Measurements from ENCODE around the gene GLYATL1. TPM values are rescaled to one million over a fixed set of nuclear protein-coding genes. Genes with fewer than 3 reads are reported as not detected.
A peak's percentile ranks its signal among the peaks of the same experiment; 100 is the strongest.

The GLYATL1 gene
- total RNA-seq (2012; rRNA removed): 0.66 and 0.76 TPM in 2 replicates

- no peaks in the 10 kb centered on the region for H3K4me1 ChIP-seq (ENCODE audit: control insufficient read depth, insufficient read depth, low read length)
- H3K36me3 ChIP-seq (ENCODE audit: insufficient read depth, low read length): no peaks in the 10 kb centered on the region
- H3K9me3 ChIP-seq (replicated peaks; ENCODE audit: low read length): no peaks in the 10 kb centered on the region
- peaks cover 5% of the 10 kb centered on the region for H3K27me3 ChIP-seq (ENCODE audit: control insufficient read depth, insufficient read depth, low read length)
- H3K4me3 ChIP-seq (ENCODE audit: low read length): no peak within 1 kb of the TSS
- no peak within 1 kb of the TSS for H3K9ac ChIP-seq (ENCODE audit: low read depth, low read length)
- H3K4me2 ChIP-seq (ENCODE audit: low read length): no peak within 1 kb of the TSS
These were observed at the start of gene GLYATL1 for GRCh38 chr11:58939277-58939676. GLYATL1 (plus strand) TSS chr11:58939488; CDS start chr11:58947088, 7,600 bp downstream.

- Histone ChIP-seq H3K36me3 (ENCODE audit: insufficient read depth, low read length) (no peaks in the 10 kb centered on the region), H3K9me3 (replicated peaks; ENCODE audit: low read length) (no peaks in the 10 kb centered on the region), H3K9ac (ENCODE audit: low read depth, low read length) (no peak overlapping the region), H3K27me3 (ENCODE audit: control insufficient read depth, insufficient read depth, low read length) (no peaks in the 10 kb centered on the region), H3K4me3 (ENCODE audit: low read length) (no peak overlapping the region), H3K4me1 (ENCODE audit: control insufficient read depth, insufficient read depth, low read length) (no peaks in the 10 kb centered on the region), H3K4me2 (ENCODE audit: low read length) (no peak overlapping the region)
These were observed 45.4 kb upstream of the GLYATL1 start for GRCh38 chr11:58893899-58894298.

- no peak overlapping the region for H3K4me3 ChIP-seq (ENCODE audit: low read length)
- no peaks in the 10 kb centered on the region for H3K27me3 ChIP-seq (ENCODE audit: control insufficient read depth, insufficient read depth, low read length)
- H3K36me3 ChIP-seq (ENCODE audit: insufficient read depth, low read length): no peaks in the 10 kb centered on the region
- H3K9me3 ChIP-seq (replicated peaks; ENCODE audit: low read length): no peaks in the 10 kb centered on the region
- H3K9ac ChIP-seq (ENCODE audit: low read depth, low read length): no peak overlapping the region
- H3K4me2 ChIP-seq (ENCODE audit: low read length): no peak overlapping the region
- H3K4me1 ChIP-seq (ENCODE audit: control insufficient read depth, insufficient read depth, low read length): no peaks in the 10 kb centered on the region
These were observed 41.2 kb upstream of the GLYATL1 start for GRCh38 chr11:58898106-58898505.

- Histone ChIP-seq H3K4me2 (ENCODE audit: low read length) (no peak overlapping the region), H3K4me3 (ENCODE audit: low read length) (no peak overlapping the region), H3K36me3 (ENCODE audit: insufficient read depth, low read length) (no peaks in the 10 kb centered on the region), H3K9me3 (replicated peaks; ENCODE audit: low read length) (no peaks in the 10 kb centered on the region), H3K27me3 (ENCODE audit: control insufficient read depth, insufficient read depth, low read length) (no peaks in the 10 kb centered on the region), H3K9ac (ENCODE audit: low read depth, low read length) (no peak overlapping the region), H3K4me1 (ENCODE audit: control insufficient read depth, insufficient read depth, low read length) (peaks cover 16% of the 10 kb centered on the region)
These were observed 38.5 kb upstream of the GLYATL1 start for GRCh38 chr11:58900479-58901420.

- H3K27me3 ChIP-seq (ENCODE audit: control insufficient read depth, insufficient read depth, low read length): no peaks in the 10 kb centered on the region
- H3K36me3 ChIP-seq (ENCODE audit: insufficient read depth, low read length): no peaks in the 10 kb centered on the region
- H3K9me3 ChIP-seq (replicated peaks; ENCODE audit: low read length): no peaks in the 10 kb centered on the region
- H3K4me3 ChIP-seq (ENCODE audit: low read length): no peak overlapping the region
- peaks cover 16% of the 10 kb centered on the region for H3K4me1 ChIP-seq (ENCODE audit: control insufficient read depth, insufficient read depth, low read length)
- H3K9ac ChIP-seq (ENCODE audit: low read depth, low read length): no peak overlapping the region
- H3K4me2 ChIP-seq (ENCODE audit: low read length): no peak overlapping the region
These were observed 36.4 kb upstream of the GLYATL1 start for GRCh38 chr11:58902881-58903280.

- H3K4me2 ChIP-seq (ENCODE audit: low read length): peak overlapping the region; percentile 81
- no peaks in the 10 kb centered on the region for H3K27me3 ChIP-seq (ENCODE audit: control insufficient read depth, insufficient read depth, low read length)
- H3K4me3 ChIP-seq (ENCODE audit: low read length): peak overlapping the region; percentile 88
- H3K36me3 ChIP-seq (ENCODE audit: insufficient read depth, low read length): no peaks in the 10 kb centered on the region
- peak overlapping the region; percentile 73 for H3K9ac ChIP-seq (ENCODE audit: low read depth, low read length)
- H3K4me1 ChIP-seq (ENCODE audit: control insufficient read depth, insufficient read depth, low read length): peaks cover 16% of the 10 kb centered on the region
- H3K9me3 ChIP-seq (replicated peaks; ENCODE audit: low read length): no peaks in the 10 kb centered on the region
These were observed 34.1 kb upstream of the GLYATL1 start for GRCh38 chr11:58905011-58905720.

- peak overlapping the region; percentile 81 for H3K4me2 ChIP-seq (ENCODE audit: low read length)
These were observed 33.4 kb upstream of the GLYATL1 start for GRCh38 chr11:58905721-58906547.

GRCh38 chr11:58907780-58908179 is 31.5 kb upstream of the GLYATL1 start:
- Histone ChIP-seq H3K9ac (ENCODE audit: low read depth, low read length) (no peak overlapping the region), H3K9me3 (replicated peaks; ENCODE audit: low read length) (no peaks in the 10 kb centered on the region), H3K4me2 (ENCODE audit: low read length) (no peak overlapping the region), H3K4me3 (ENCODE audit: low read length) (no peak overlapping the region), H3K36me3 (ENCODE audit: insufficient read depth, low read length) (no peaks in the 10 kb centered on the region), H3K4me1 (ENCODE audit: control insufficient read depth, insufficient read depth, low read length) (peaks cover 19% of the 10 kb centered on the region), H3K27me3 (ENCODE audit: control insufficient read depth, insufficient read depth, low read length) (no peaks in the 10 kb centered on the region)

More at GRCh38 chr11:58905721-58906547, 33.4 kb upstream of the GLYATL1 start:
- no peak overlapping the region for H3K9ac ChIP-seq (ENCODE audit: low read depth, low read length)
- peak overlapping the region; percentile 88 for H3K4me3 ChIP-seq (ENCODE audit: low read length)
- peaks cover 16% of the 10 kb centered on the region for H3K4me1 ChIP-seq (ENCODE audit: control insufficient read depth, insufficient read depth, low read length)
- no peaks in the 10 kb centered on the region for H3K9me3 ChIP-seq (replicated peaks; ENCODE audit: low read length)
- no peaks in the 10 kb centered on the region for H3K27me3 ChIP-seq (ENCODE audit: control insufficient read depth, insufficient read depth, low read length)
- no peaks in the 10 kb centered on the region for H3K36me3 ChIP-seq (ENCODE audit: insufficient read depth, low read length)

GRCh38 chr11:58912124-58912523 is 27.2 kb upstream of the GLYATL1 start:
- no peak overlapping the region for H3K9ac ChIP-seq (ENCODE audit: low read depth, low read length)
- no peak overlapping the region for H3K4me3 ChIP-seq (ENCODE audit: low read length)

GRCh38 chr11:58913685-58914084 is 25.6 kb upstream of the GLYATL1 start:
- peaks cover 16% of the 10 kb centered on the region for H3K4me1 ChIP-seq (ENCODE audit: control insufficient read depth, insufficient read depth, low read length)
- H3K4me2 ChIP-seq (ENCODE audit: low read length): no peak overlapping the region
- H3K9me3 ChIP-seq (replicated peaks; ENCODE audit: low read length): peaks cover 2% of the 10 kb centered on the region
- no peaks in the 10 kb centered on the region for H3K27me3 ChIP-seq (ENCODE audit: control insufficient read depth, insufficient read depth, low read length)
- no peak overlapping the region for H3K9ac ChIP-seq (ENCODE audit: low read depth, low read length)
- H3K36me3 ChIP-seq (ENCODE audit: insufficient read depth, low read length): no peaks in the 10 kb centered on the region
- H3K4me3 ChIP-seq (ENCODE audit: low read length): no peak overlapping the region

More at GRCh38 chr11:58912124-58912523, 27.2 kb upstream of the GLYATL1 start:
- no peaks in the 10 kb centered on the region for H3K9me3 ChIP-seq (replicated peaks; ENCODE audit: low read length)
- no peak overlapping the region for H3K4me2 ChIP-seq (ENCODE audit: low read length)
- no peaks in the 10 kb centered on the region for H3K27me3 ChIP-seq (ENCODE audit: control insufficient read depth, insufficient read depth, low read length)
- peaks cover 16% of the 10 kb centered on the region for H3K4me1 ChIP-seq (ENCODE audit: control insufficient read depth, insufficient read depth, low read length)
- no peaks in the 10 kb centered on the region for H3K36me3 ChIP-seq (ENCODE audit: insufficient read depth, low read length)
